GM21360 (cell line): ENCODE results near the gene HNRNPA1L2.
"Not testable (repeated sequence)": the region's sequence is repeated elsewhere in the genome, so short reads cannot be mapped to it uniquely, and the experiment has no call there.

Source experiments
- ATAC-seq: cut with Tn5 transposase; IDR thresholded peaks from one replicate; pipeline ENCODE4 v1.9.1; 2021; ENCODE audit warnings: mild to moderate bottlenecking, moderate library complexity; ENCODE audit not compliant: unreplicated experiment

HNRNPA1L2 gene

GRCh38 chr13:52644108-52644507, 1.9 kb downstream of the HNRNPA1L2 start:
- no peak for ATAC-seq

DNA sequence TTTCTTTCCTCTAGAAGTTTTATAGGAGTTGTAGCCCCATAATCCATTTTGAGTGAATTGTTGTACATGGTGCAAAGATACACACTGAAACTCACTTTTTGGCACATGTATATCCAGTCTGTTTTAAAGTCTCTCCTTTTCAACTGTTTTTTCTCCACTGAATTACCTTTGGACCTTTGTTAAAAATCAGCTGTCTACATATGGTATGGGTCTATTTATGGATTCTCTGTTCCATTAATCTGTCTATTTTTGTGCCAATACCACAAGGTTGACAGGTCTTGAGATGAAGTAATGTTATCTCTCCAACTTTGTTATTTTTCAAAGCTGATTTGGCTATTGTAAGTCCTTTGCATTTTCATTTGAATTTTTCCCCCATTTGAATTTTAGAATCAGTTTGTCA, 4.7 kb downstream of the HNRNPA1L2 start:
- ATAC-seq = no peak

DNA sequence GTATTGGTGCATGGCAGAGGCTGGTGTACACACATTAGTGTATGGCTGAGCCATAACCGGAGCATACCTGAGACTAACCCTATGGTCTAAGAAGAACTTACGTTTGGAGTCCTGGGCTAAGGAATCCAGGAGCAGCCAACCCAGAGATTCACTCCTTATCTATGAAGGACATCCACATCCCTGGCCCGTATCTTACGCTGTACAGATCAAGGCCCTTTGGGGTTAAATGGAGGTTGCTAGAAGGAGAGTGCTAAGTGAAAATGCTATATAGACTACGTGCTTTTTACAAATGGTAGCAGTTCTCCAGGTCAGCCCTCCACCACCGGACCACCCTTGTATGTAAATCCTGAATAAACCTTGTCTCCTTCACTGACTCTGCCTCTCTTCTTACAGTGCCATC, 8.5 kb downstream of the HNRNPA1L2 start:
- no peak for ATAC-seq

- peak; percentile 7 for ATAC-seq
Observed at GRCh38 chr13:52651897-52652195, 9.6 kb downstream of the HNRNPA1L2 start.

GRCh38 chr13:52652196-52652979, 10.2 kb downstream of the HNRNPA1L2 start, which contains the start of gene SUGT1:
Gene SUGT1, plus strand, starts transcription at chr13:52652836. Its CDS starts 85 bp downstream, at chr13:52652921.
- peak; percentile 94 for ATAC-seq

DNA sequence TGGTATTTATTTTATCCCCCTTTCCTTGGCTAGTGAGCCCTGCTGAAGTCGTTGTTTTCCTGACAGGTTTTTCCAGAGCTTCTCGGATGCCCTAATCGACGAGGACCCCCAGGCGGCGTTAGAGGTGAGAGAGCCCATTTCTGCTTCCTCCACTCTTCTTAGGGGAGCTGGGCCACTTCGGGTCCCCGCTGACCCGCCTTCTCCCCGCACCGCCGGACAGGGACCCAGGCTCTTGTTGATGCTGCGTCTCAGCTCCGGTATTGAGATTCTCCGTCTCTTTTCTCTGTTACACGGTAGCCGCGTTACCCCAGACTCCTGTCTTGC, 10.7 kb downstream of the HNRNPA1L2 start:
- ATAC-seq = peak; percentile 31

DNA sequence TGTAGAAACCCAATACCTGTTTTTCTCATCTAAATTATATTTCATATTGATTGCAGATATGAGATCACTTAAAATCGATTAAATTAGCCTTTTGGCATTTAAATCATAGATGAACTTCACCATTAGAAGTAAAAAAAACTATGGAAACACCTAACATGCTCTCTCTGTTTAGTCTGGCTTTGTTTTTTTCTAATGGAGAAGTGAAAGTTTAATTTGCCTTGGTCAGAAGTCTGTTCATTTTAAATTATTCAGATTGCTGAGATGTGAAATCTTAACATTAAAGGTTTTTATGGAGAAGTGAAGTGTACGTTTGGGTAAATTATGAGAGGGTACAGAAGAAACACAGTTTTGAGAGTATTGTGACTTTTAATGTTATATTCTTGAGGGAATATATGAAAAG, 17.1 kb downstream of the HNRNPA1L2 start:
- no peak for ATAC-seq

DNA sequence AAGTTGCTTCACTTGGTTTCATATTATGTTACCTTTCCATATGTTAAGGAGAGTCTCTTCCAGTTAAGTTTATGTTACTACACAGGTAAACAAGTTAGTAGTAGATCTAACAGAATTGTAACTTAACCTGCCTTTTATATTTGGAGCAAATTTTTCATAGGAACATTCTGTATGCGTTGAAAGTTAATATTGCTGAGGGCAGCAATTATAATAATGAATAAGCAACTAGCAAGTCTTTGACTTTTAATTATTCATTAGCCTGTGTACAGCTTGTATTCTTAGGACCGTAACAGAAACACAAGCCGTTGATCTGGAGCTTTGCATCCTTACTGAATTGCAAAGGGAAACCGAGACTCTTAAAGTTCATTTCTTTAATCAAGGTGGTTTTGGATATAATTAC, 22.0 kb downstream of the HNRNPA1L2 start:
- ATAC-seq = no peak

DNA sequence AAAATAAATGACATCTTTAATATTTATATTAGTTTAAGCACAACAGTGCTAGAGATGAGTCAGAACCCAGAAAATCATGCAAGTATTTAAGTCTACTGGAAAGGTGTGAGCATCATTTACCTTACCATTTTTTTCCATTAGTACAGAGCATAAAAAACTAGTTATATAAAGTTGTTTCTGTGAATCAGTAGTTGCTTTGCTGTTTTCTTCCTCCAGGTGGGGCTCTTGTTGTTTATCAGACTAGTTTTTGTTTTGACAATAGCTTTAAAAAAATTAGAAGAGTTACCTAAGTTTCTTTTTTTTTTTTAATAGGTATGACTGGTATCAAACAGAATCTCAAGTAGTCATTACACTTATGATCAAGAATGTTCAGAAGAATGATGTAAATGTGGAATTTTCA, 23.1 kb downstream of the HNRNPA1L2 start:
- ATAC-seq = no peak

DNA sequence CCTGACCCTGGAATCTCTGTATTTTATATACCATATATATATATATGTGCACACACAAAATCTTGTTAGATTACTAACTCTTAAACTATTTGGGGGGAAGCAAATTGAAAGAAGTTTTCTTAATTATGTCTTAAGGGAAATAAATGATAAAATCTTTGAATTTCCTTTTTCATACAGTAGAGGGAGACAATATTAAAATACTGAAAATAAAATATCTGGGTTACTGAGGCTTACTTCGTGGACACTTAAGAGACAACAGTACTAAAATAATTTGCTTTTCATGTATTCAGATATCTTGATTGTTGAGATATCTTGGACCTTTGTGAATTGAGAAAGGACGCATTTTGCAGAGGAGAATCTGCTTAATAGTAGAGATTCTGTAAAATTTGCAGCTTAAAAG, 27.4 kb downstream of the HNRNPA1L2 start:
- ATAC-seq = no peak

DNA sequence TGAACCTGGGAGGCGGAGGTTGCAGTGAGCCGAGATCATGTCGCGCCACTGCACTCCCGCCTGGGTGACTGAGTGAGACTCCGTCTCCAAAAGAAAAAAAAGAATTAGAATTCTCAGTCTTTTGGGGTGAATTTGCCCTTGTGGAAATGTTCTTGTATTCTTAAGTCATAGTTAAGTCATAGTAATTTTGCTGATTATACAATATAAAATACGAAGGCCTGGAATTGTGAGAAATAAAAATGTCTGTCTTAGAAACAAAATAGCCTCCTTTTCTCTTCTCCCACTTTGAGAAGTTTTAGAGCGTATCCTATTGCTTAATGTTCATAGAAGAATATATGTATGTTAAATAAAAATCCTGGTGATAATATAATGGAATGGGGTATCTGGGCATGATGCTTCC, 28.5 kb downstream of the HNRNPA1L2 start:
- ATAC-seq = no peak

DNA sequence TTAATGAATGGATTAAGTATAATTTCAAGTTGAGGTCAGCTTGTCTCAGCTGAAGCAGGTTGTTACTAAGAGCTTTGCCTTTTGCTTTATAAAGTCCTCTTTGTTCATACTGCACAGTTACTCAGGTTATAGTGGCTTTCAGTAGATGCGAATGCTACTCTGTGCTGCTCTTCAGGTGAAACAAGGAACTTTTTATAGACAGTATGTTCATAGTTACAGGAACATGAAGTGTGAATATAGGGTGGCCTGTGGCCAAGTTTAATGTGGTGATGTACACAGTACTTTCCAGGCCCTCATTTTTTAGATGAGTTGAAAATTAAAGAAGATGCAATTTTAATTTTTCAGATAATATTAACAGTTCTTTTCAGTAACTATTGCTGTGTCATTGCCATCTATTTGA, 31.2 kb downstream of the HNRNPA1L2 start:
- no peak for ATAC-seq

DNA sequence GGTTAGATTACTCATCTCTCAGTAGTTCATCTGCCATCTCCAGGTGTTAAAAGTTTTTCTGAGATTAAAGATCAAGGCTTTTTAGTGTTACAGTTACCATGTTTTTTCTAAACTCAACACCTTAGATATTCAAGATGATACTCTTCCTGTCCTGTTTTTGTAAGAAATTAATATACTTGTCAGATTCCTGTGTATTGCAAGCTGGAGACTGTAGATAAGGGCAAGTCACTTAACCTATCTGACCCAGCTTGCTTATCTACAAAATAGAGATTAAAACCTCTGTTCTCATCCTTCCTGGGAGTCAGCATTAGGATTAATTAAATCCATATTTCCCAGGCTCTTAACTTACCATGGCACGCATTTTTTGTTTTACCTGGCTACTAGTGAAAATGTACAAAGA, 35.6 kb downstream of the HNRNPA1L2 start:
- no peak for ATAC-seq

DNA sequence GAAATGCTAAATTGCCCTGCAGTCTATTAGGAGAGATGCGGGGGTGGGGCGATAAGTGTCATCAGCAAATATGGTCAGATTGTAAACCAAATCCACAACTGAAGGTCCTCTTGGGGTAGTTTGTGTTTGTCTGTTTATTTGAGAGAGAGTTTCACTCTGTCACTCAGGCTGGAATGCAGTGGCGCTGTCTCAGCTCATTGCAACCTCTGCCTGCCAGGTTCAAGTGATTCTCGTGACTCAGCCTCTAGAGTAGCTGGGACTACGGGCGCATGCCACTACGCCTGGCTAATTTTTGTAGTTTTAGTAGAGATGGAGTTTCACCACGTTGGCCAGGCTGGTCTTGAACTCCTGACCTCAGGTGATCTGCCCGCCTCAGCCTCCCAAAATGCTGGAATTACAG, 43.6 kb downstream of the HNRNPA1L2 start:
- not testable (repeated sequence) for ATAC-seq

- ATAC-seq = no peak
Observed at GRCh38 chr13:52686376-52686775, 44.1 kb downstream of the HNRNPA1L2 start.
